AG09319 (cell line): ENCODE data around the gene KCNA1.
"Not testable (repeated sequence)": the region's sequence is repeated elsewhere in the genome, so short reads cannot be mapped to it uniquely, and the experiment has no call there.

Experiments
- DNase-seq: peaks from one replicate; pipeline ENCODE4 v3.0.0-alpha.2; 2010; ENCODE audit warnings: low read depth; ENCODE audit errors: extremely low read depth
- CTCF ChIP-seq: IDR thresholded peaks from 2 replicates; pipeline ENCODE4 v1.5.1; 2011; ENCODE audit warnings: low read depth, mild to moderate bottlenecking, inconsistent platforms, low read length, moderate library complexity

The KCNA1 gene

GRCh38 chr12:4870423-4870822, 39.3 kb upstream of the KCNA1 start:
- no peak for TF ChIP-seq CTCF
- DNase-seq, result no peak

GRCh38 chr12:4871514-4871913, 38.2 kb upstream of the KCNA1 start:
- no peak for DNase-seq
- no peak for TF ChIP-seq CTCF

- TF ChIP-seq CTCF, result no peak
- no peak for DNase-seq
Measured at GRCh38 chr12:4873947-4874346, 35.8 kb upstream of the KCNA1 start.

- DNase-seq, result no peak
- TF ChIP-seq CTCF, result no peak
Measured at GRCh38 chr12:4874671-4875070, 35.0 kb upstream of the KCNA1 start.

GRCh38 chr12:4879481-4879880, 30.2 kb upstream of the KCNA1 start:
- not testable (repeated sequence) for DNase-seq

GRCh38 chr12:4881266-4882064, 28.2 kb upstream of the KCNA1 start:
- no peak for DNase-seq
- TF ChIP-seq CTCF, result no peak

DNA sequence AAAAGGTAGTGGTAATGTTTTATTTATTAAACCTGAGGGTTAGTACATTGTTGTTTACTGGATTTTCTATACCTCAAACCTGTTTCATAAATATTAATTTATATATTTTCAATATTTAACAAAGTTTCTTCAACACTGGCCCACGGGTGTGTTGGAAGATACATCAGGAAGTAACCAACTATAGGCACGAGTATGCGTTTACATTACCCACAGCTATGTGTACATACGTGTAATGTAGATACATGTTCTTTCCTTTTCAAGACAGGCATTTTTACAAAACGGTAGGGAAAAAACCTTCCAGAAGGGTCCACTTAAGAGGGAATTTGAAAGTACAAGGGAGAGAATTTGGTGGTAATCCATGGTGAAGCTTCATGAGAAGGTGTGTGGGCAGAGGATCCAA, 17.8 kb upstream of the KCNA1 start:
- TF ChIP-seq CTCF, result no peak

GRCh38 chr12:4892418-4892817, 17.3 kb upstream of the KCNA1 start:
- no peak for TF ChIP-seq CTCF
- no peak for DNase-seq

More for the DNA sequence above, 17.8 kb upstream of the KCNA1 start:
- DNase-seq, result no peak
